Raji (cell line): ENCODE results near the gene NLRP7.

Experiments
- POLR2A ChIP-seq: IDR thresholded peaks from 2 replicates; pipeline ENCODE4 v1.6.1; 2011; ENCODE audit warnings: low read depth, low read length, control low read depth; ENCODE audit not compliant: insufficient read depth

Gene NLRP7

DNA sequence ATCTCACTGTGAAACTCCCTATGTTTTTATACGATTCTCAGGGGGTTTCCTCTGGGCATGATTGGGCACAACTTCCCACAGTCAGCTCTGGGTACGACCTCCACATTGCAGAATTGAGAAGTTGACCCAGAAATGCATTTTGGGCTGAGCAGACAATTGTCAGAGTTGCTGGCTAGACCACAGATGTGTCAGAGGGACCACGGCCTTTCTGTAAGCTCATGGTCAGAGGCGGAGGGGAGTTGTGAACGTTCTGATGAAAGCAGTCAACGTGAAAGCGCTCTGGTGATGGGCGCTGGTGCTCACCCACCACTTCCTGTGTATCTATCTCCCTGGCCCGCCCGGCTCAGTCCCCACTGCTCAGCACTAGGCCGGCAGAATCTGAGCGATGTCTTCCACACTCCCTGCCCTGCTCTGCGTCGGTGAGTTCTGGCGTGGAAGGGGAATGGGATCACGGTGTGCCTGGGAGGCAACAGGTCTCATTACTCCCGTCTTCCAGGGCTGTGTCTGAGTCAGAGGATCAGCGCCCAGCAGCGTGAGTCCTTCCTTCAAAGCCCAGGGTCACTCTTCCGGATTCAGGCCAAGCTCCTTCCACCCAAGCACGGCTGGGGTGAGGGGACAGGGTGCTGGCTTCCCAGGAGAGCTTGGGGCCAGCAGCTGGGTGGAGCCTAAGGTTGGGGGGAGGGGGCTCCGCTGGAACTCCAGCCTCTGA is 41.4 kb downstream of the NLRP7 start, which contains the start of gene NCR1:
NCR1 (plus strand) TSS at position 346 of the 709 bp plus-strand sequence; CDS start at position 386, 40 bp downstream.
- TF ChIP-seq POLR2A, result no peak

DNA sequence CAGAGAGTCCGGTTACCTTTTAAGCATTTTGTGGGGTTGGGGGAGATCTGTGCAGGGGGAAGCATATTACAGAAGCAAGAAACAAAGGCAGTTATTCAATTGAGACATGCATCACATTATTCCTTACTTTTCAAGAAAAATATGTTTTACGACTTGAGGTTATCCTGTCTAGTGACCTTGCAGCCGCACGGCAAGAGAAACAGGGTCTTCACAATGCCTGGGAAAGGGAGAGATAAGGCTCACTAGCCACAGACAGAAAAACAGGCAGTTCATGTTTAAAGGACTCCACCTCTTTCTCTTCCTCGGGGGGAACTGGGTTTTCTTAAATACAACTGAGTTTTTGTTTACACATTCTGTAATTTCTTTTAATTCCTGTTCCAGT is 41.9 kb downstream of the NLRP7 start:
- no peak for TF ChIP-seq POLR2A

DNA sequence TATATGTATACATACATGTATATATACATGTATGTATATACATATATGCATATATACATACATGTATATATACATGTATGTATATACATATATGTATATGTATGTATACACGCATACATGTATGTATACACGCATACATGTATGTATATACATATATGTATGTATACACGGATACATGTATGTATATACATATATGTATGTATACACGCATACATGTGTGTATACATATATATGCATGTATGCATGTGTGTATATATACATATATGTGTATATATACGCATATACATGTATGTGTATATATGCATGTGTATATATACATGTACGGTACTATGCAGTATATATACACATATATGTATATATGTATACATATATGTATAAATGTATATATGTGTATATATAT is 44.0 kb downstream of the NLRP7 start:
- no peak for TF ChIP-seq POLR2A

DNA sequence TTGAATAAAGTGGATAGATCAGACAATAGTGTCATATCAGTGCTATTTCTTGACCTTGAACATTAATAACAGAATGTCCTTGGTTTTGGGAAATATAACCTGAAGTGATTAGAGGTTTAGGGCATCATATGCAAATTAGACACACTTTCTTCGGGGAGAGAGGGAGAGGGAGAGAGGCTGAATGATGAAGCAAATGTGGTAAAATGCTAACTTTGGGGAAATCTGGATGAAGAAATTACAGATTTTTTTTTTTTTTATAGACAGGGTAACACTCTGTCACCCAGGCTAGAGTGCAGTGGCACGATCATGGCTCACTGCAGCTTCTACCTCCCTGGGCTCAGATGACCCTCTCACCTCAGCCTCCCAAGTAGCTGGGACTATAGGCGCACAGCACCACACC is 45.3 kb downstream of the NLRP7 start:
- TF ChIP-seq POLR2A, result no peak

DNA sequence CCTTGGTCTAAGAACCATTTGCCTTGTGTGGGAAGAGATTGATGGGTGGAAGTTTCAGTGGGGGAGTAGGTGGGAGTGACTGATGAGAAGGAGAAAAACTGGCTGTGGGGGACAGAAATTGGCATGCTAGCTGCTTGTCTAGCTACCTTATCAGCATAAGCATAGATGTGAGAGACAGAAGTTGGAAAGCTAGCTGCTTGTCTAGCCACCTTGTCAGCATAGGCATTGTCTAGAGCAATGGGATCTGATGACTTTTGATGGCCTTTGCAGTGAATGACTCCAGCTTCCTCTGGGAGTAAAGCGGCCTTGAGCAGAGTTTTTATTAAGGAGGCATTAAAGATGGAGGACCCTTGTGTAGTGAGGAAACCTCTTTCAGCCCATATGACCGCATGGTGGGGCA is 51.3 kb downstream of the NLRP7 start:
- TF ChIP-seq POLR2A, result no peak

DNA sequence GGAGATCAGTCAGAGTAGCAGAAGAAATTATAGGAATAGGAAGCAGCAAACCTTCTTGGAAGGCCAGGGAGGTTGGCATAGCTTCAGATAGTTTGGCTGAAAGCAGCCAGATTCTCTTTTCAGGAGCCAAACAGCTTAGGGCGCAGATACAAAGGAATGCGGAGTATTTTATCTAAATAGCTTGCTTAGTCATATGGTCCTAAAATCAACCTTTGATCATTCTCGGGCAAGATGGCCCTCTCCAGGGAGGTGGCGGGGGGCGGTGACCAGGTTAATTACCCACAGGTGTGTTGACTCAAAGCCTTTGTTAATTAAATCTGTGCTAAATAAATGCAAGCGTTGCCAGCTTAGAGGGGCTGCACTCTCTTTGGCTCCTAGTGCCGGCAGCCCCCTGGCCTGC is 53.9 kb downstream of the NLRP7 start:
- no peak for TF ChIP-seq POLR2A

DNA sequence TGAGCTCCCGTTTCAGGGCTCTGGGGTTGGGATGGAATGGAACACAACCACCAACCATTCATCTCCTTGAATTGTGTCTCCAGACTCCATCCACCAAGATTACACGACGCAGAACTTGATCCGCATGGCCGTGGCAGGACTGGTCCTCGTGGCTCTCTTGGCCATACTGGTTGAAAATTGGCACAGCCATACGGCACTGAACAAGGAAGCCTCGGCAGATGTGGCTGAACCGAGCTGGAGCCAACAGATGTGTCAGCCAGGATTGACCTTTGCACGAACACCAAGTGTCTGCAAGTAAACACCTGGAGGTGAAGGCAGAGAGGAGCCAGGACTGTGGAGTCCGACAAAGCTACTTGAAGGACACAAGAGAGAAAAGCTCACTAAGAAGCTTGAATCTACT is 57.8 kb downstream of the NLRP7 start:
- TF ChIP-seq POLR2A, result no peak

DNA sequence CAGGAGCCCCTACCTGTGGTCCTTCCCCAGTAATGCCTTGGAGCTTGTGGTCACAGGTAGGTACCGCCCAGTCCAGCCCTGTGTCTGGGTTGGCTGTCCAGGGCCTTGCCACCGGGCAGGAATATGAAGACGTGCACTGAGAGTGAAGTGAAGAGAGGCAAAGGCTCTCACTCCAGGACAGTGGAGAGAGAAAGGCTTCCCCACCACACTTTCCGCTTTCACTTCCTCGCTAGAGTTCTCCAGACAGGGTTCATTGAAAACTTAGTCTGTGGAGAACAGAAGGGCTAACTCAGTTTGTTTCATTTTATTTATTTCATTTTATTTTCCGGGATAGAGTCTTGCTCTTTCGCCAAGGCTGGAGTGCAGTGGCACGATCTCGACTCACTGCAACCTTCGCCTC is 59.1 kb downstream of the NLRP7 start:
- no peak for TF ChIP-seq POLR2A

DNA sequence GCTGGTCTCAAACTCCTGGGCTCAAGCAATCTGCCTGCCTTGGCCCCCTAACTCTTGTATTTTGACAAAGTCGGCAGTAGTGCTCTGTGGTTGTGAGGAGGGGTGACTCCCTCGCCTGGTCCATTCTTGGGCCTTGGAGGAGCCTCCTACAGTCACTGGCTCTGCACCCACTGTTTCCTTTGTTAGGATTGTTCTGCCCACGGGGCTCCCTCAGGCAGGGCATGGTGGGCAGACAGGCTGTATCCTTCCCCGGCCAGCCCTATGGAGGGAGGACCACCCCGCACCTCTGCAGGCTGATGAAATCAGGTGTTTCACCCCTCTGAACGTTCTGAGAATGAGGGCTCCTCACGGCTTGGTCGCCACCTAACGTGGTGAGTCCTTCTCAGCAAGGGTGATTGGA is 64.1 kb downstream of the NLRP7 start:
- no peak for TF ChIP-seq POLR2A

DNA sequence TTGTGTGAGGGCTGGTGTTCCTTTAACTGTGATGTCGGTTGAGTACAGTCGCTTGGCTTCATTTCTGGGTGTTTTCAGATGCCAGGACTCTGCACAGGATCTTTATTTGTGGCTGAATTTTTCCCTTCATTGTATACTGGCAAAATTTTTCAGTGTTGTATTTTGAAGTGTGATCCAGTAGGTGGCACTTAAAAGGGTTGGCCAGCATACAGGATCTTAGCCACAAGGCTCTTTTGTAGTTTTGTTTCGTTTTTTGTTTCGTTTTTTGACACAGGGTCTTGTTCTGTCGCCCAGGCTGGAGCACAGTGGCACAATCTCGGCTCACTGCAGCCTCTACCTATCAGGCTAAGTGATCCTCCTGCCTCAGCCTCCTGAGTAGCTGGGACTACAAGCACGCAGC is 64.6 kb downstream of the NLRP7 start:
- no peak for TF ChIP-seq POLR2A

DNA sequence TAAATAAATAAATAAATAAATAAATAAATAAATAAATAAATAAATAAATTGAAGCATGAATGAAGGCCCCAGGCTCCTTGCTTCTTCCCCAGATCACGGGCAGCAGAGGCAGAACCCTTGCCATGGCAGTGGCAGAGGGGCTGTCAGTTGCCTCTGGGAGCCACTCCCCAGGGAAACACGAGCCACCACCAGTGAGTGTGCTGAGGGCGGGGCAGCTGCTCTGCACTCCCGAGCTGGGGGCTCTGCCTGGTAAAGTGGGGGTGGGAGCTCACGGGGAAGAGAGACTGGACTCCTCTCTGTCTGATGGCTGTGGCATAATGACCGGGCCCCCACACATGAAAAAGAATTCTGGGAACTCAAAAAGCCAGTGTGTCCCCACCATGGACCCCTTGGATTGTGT is 65.4 kb downstream of the NLRP7 start:
- TF ChIP-seq POLR2A, result no peak

DNA sequence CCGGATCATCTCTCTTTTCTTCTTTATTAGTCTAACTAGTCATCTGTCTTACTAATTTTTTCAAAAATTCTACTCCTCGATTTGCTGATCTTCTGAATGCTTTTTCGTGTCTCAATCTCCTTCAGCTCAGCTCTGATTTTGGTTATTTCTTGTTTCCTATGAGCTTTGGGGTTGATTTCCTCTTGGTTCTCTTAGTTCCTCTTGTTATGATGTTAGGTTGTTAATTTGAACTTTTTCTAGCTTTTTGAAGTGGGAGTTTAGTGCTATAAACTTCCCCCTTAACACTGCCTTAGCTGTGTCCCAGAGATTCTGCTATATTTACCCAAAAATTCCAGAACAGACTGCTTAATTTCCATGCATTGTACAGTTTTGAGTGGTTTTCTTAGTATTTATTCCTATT is 69.9 kb downstream of the NLRP7 start:
- TF ChIP-seq POLR2A, result no peak

DNA sequence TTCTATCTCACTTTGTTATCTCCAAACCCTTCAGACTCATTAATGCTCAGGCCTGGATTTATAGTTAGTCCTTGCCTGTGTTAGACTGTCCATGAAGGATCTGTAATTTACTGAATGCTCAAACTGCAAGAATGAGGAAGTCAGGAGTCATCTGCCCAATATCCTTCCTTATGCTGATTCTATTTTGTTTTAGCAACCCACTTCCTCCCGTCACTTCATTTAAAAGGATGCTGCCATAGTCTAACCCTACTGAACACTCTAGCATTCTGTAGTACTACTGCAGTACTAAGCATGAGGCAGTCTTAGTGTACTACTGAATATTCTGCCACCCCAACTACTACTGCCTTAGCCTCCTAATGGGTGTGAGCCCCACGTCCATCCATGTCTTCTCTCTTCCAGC is 71.8 kb downstream of the NLRP7 start:
- no peak for TF ChIP-seq POLR2A

DNA sequence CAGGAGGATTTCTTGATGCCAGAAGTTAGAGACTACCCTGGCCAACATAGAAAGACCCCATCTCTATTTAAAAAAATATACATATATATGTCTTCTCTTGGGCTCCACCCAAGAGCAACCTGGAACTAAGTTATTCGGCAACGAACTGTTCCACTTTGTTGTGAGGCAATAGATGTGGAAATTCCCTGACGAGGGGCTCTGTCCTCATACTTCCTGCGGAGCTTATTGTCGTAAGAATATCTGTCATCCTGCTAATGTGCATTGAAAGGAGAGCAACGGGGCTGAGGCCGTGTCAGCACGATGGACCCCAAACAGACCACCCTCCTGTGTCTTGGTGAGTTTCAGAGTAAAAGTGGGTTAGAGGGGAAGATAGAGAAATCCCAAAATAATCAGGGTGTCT is 73.3 kb downstream of the NLRP7 start, which contains the start of gene FCAR:
FCAR (plus strand) TSS at position 246 of the 400 bp plus-strand sequence; CDS start at position 301, 55 bp downstream.
- TF ChIP-seq POLR2A, result no peak
